HepG2 (cell line): ENCODE measurements around the gene HPCAL1. TPM values are rescaled to one million over a fixed set of nuclear protein-coding genes. Genes with fewer than 3 reads are reported as not detected.
A peak's percentile ranks its signal among the peaks of the same experiment; 100 is the strongest.

Experiments used
- ARID4A ChIP-seq: sonication (generic); formaldehyde crosslinking; IDR thresholded peaks from 2 replicates; pipeline ENCODE4 v1.5.0; 2020; ENCODE audit warnings: mild to moderate bottlenecking, missing genetic modification reagents, borderline replicate concordance
- ESRRA ChIP-seq: sonication (generic); formaldehyde crosslinking; IDR thresholded peaks from 2 replicates; pipeline ENCODE4 v1.5.1; 2020; ENCODE audit warnings: mild to moderate bottlenecking, low read depth, missing genetic modification reagents
- HIC2 ChIP-seq: sonication (generic); formaldehyde crosslinking; IDR thresholded peaks from 2 replicates; pipeline ENCODE4 v1.9.0; 2022; ENCODE audit warnings: low read depth, missing genetic modification reagents
- MLX ChIP-seq: IDR thresholded peaks from 2 replicates; pipeline ENCODE4 v1.6.1; 2016
- NCOA1 ChIP-seq: sonication (generic); formaldehyde crosslinking; IDR thresholded peaks from 2 replicates; pipeline ENCODE4 v1.9.0; 2021; ENCODE audit warnings: missing genetic modification reagents
- PATZ1 ChIP-seq: sonication (generic); formaldehyde crosslinking; IDR thresholded peaks from 2 replicates; pipeline ENCODE4 v1.4.0; 2020; ENCODE audit warnings: missing genetic modification reagents
- SMAD9 ChIP-seq: sonication (generic); formaldehyde crosslinking; IDR thresholded peaks from 2 replicates; pipeline ENCODE4 v1.5.1; 2020; ENCODE audit warnings: mild to moderate bottlenecking, missing genetic modification reagents
- YEATS2 ChIP-seq: sonication (generic); formaldehyde crosslinking; IDR thresholded peaks from 2 replicates; pipeline ENCODE4 v1.4.0; 2020; ENCODE audit warnings: missing genetic modification reagents, borderline replicate concordance
- ZNF407 ChIP-seq: sonication (generic); formaldehyde crosslinking; IDR thresholded peaks from one replicate; pipeline ENCODE4 v1.5.1; 2020; ENCODE audit warnings: mild to moderate bottlenecking, missing genetic modification reagents; ENCODE audit errors: not compliant biosample characterization
- ZNF446 ChIP-seq: sonication (generic); formaldehyde crosslinking; IDR thresholded peaks from 2 replicates; pipeline ENCODE4 v1.5.0; 2020; ENCODE audit warnings: mild to moderate bottlenecking, missing genetic modification reagents
- ZNF644 ChIP-seq: IDR thresholded peaks from 2 replicates; pipeline ENCODE4 v1.6.1; 2016; ENCODE audit warnings: low read depth
- polyA plus RNA-seq, 8 experiments: library from polyadenylated mRNA; depleted of rRNA in 3 of 8; stranded (reverse) in 7 of 8; unstranded in 1 of 8; fragments of >200 nt; fragmentation: Illumina TruSeq in 4 of 8; extraction: Trizol in 4 of 8; gene quantifications; 2 replicates each; pipeline versions ENCODE4 v1.2.1 to v1.2.3, GENCODE V29; 2011 to 2016; ENCODE audit warnings: low read depth in 4 of 8, missing spikeins in 1 of 8, mixed read lengths in 1 of 8; ENCODE audit not compliant: insufficient read depth in 1 of 8
- total RNA-seq, 5 experiments: library from RNA; depleted of rRNA; stranded (reverse); fragments of >200 nt; fragmentation: Illumina TruSeq; extraction: Trizol; gene quantifications; 2 replicates each; pipeline ENCODE4 v1.2.3, GENCODE V29; 2016; ENCODE audit warnings: low read depth in 1 of 5

The HPCAL1 gene
- total and polyA plus RNA-seq, 2 of the 13 experiments (the other 11 are each of a cell fraction or from before 2014, with no cell fraction given), result 29.5 to 29.9 TPM

- TF ChIP-seq ZNF407, result peak; percentile 79
- peak; percentile 41; the same call in 1 of the 2 replicates for TF ChIP-seq MLX (CRISPR knock-in tag)
- TF ChIP-seq ARID4A (CRISPR knock-in tag), result peak; percentile 64; the same call in 1 of the 2 replicates
- TF ChIP-seq ESRRA, result peak; percentile 54; the same call in 1 of the 2 replicates
- peak; percentile 100 for TF ChIP-seq HIC2 (CRISPR knock-in tag)
- peak; percentile 43; the same call in 1 of the 2 replicates for TF ChIP-seq ZNF446
- TF ChIP-seq YEATS2, result peak; percentile 76
- TF ChIP-seq SMAD9, result peak; percentile 93; the same call in 1 of the 2 replicates
- TF ChIP-seq NCOA1 (CRISPR knock-in tag), result 0 out of 2 replicates have a peak, but pooled peaks have one; percentile 39
- TF ChIP-seq ZNF644 (CRISPR knock-in tag), result no peak
- peak; percentile 72; the same call in 1 of the 2 replicates for TF ChIP-seq PATZ1
Observed at GRCh38 chr2:10285556-10286198, 17.0 kb upstream of the HPCAL1 start (continued).
